H1 (cell line): ENCODE measurements around the gene CYP51A1. TPM values are rescaled to one million over a fixed set of nuclear protein-coding genes. Genes with fewer than 3 reads are reported as not detected.
A peak's percentile ranks its signal among the peaks of the same experiment; 100 is the strongest.

Source experiments
- CTCF ChIA-PET: fragments of 300-600 bp; sonication (Branson Sonifier 250); formaldehyde crosslinking; loops from one replicate; lab custom pipeline; 2021; ENCODE audit not compliant: partially characterized antibody; lab: Charles Lee
- POLR2A ChIA-PET: fragments of 300-600 bp; sonication (Branson Sonifier 250); formaldehyde crosslinking; loops from one replicate; lab custom pipeline; 2021; ENCODE audit warnings: inconsistent platforms; ENCODE audit not compliant: partially characterized antibody; lab: Charles Lee
- DNase-seq, 2 experiments: peaks; one replicate each; pipeline versions ENCODE4 v3.0.0 to v3.0.0-alpha.2; 2010 to 2022; ENCODE audit warnings: low spot score in 2 of 2, low read depth in 1 of 2, mixed read lengths in 1 of 2
- FAIRE-seq: peaks from 2 replicates; lab custom pipeline; 2011; peaks lifted over from hg19 to GRCh38; lab: Jason Lieb, UNC
- H2AFZ ChIP-seq: 2 replicates; pipeline ENCODE4 v1.8.1; 2012; ENCODE audit warnings: low read length, inconsistent platforms
- H2AK5ac ChIP-seq: 2 replicates; pipeline ENCODE4 v1.6.1; 2013; ENCODE audit warnings: low read depth, low read length
- H2BK120ac ChIP-seq: replicated peaks from 2 replicates; pipeline ENCODE3; 2013; ENCODE audit warnings: low read depth, low read length, inconsistent platforms
- H2BK12ac ChIP-seq: 2 replicates; pipeline ENCODE4 v1.6.1; 2013; ENCODE audit warnings: low read depth, low read length
- H2BK15ac ChIP-seq: 2 replicates; pipeline ENCODE4 v1.6.1; 2013; ENCODE audit warnings: low read length
- H2BK20ac ChIP-seq: 2 replicates; pipeline ENCODE4 v1.6.1; 2013; ENCODE audit warnings: low read length
- H2BK5ac ChIP-seq: 2 replicates; pipeline ENCODE4 v1.6.1; 2013; ENCODE audit warnings: low read depth, low read length
- H3K14ac ChIP-seq: 2 replicates; pipeline ENCODE4 v1.6.1; 2013; ENCODE audit warnings: inconsistent platforms; ENCODE audit not compliant: insufficient read length
- H3K18ac ChIP-seq: 2 replicates; pipeline ENCODE4 v1.6.1; 2013; ENCODE audit warnings: low read length; ENCODE audit errors: extremely low read depth
- H3K23ac ChIP-seq: 2 replicates; pipeline ENCODE4 v1.6.1; 2013; ENCODE audit warnings: inconsistent platforms; ENCODE audit not compliant: insufficient read length
- H3K23me2 ChIP-seq: 2 replicates; pipeline ENCODE4 v1.6.1; 2013; ENCODE audit warnings: low read depth, low read length
- H3K27ac ChIP-seq: 2 replicates; pipeline ENCODE4 v1.6.1; 2011; ENCODE audit warnings: low read depth, low read length, inconsistent platforms
- H3K27me3 ChIP-seq, 4 experiments: replicated peaks in 1 of 4; 1 replicate in 1 of 4; 2 replicates in 3 of 4; pipeline versions ENCODE4 v1.6.1 to v1.8.1; 2011 to 2013; ENCODE audit warnings: low read length in 3 of 4, mild to moderate bottlenecking in 3 of 4, inconsistent platforms in 2 of 4, mixed read lengths in 2 of 4, moderate library complexity in 1 of 4; ENCODE audit not compliant: control insufficient read depth in 3 of 4, insufficient read depth in 3 of 4; ENCODE audit errors: extremely low read depth in 1 of 4
- H3K36me3 ChIP-seq, 4 experiments: 2 replicates each; pipeline versions ENCODE4 v1.6.1 to v1.8.1; 2011 to 2013; ENCODE audit warnings: mild to moderate bottlenecking in 4 of 4, low read length in 3 of 4, moderate library complexity in 2 of 4, control low read depth in 1 of 4, inconsistent platforms in 1 of 4; ENCODE audit not compliant: insufficient read depth in 4 of 4, control insufficient read depth in 2 of 4
- H3K4ac ChIP-seq: replicated peaks from 2 replicates; pipeline ENCODE3; 2013; ENCODE audit warnings: low read length, low read depth, mixed read lengths, inconsistent platforms; ENCODE audit not compliant: insufficient read length
- H3K4me1 ChIP-seq, 4 experiments: replicated peaks in 1 of 4; 1 replicate in 1 of 4; 2 replicates in 3 of 4; pipeline versions ENCODE4 v1.6.1 to v1.8.1; 2011 to 2013; ENCODE audit warnings: low read length in 3 of 4, inconsistent platforms in 2 of 4, mixed read lengths in 1 of 4; ENCODE audit not compliant: insufficient read depth in 4 of 4, control insufficient read depth in 3 of 4
- H3K4me2 ChIP-seq, 2 experiments: 2 replicates each; pipeline versions ENCODE4 v1.6.1 to v1.8.1; 2011 to 2013; ENCODE audit warnings: low read depth in 2 of 2, low read length in 2 of 2, control low read depth in 1 of 2, inconsistent platforms in 1 of 2, mild to moderate bottlenecking in 1 of 2; ENCODE audit not compliant: insufficient read depth in 1 of 2
- H3K4me3 ChIP-seq, 4 experiments: fragments of 200-600, 300-600 bp in 1 of 4; sonication (generic), shearing (Covaris generic), sonication (Bioruptor Twin) in 1 of 4; 2 replicates each; pipeline versions ENCODE4 v1.5.1 to v1.8.1; 2011 to 2016; ENCODE audit warnings: low read length in 4 of 4, low read depth in 3 of 4, control low read depth in 2 of 4, inconsistent platforms in 2 of 4, mild to moderate bottlenecking in 2 of 4, mixed read lengths in 1 of 4, moderate library complexity in 1 of 4; ENCODE audit not compliant: insufficient read depth in 2 of 4; ENCODE audit errors: extremely low read depth in 1 of 4
- H3K56ac ChIP-seq: replicated peaks from 2 replicates; pipeline ENCODE3; 2013; ENCODE audit warnings: low read depth, mild to moderate bottlenecking, mixed read lengths, low read length, inconsistent platforms; ENCODE audit not compliant: insufficient read length
- H3K79me1 ChIP-seq: 2 replicates; pipeline ENCODE4 v1.6.1; 2013; ENCODE audit warnings: low read depth, low read length, control low read depth
- H3K79me2 ChIP-seq, 2 experiments: 2 replicates each; pipeline versions ENCODE4 v1.6.1 to v1.8.1; 2012 to 2013; ENCODE audit warnings: low read length in 2 of 2, mild to moderate bottlenecking in 2 of 2, inconsistent platforms in 1 of 2; ENCODE audit not compliant: insufficient read depth in 2 of 2, control insufficient read depth in 1 of 2
- H3K9ac ChIP-seq, 4 experiments: replicated peaks in 1 of 4; 1 replicate in 1 of 4; 2 replicates in 3 of 4; pipeline versions ENCODE4 v1.6.1 to v1.8.1; 2011 to 2013; ENCODE audit warnings: low read depth in 3 of 4, low read length in 3 of 4, control low read depth in 2 of 4, mild to moderate bottlenecking in 2 of 4, moderate library complexity in 2 of 4, inconsistent platforms in 1 of 4; ENCODE audit errors: extremely low read depth in 1 of 4
- H3K9me3 ChIP-seq, 2 experiments: 2 replicates each; pipeline versions ENCODE4 v1.6.1 to v1.8.1; 2012 to 2013; ENCODE audit warnings: mild to moderate bottlenecking in 2 of 2, moderate library complexity in 2 of 2, control low read depth in 1 of 2, inconsistent platforms in 1 of 2, low read depth in 1 of 2, low read length in 1 of 2, mixed read lengths in 1 of 2; ENCODE audit not compliant: insufficient read depth in 2 of 2
- H4K20me1 ChIP-seq, 2 experiments: replicated peaks in 1 of 2; 2 replicates each; pipeline versions ENCODE3 to v1.8.1; 2011 to 2013; ENCODE audit warnings: inconsistent platforms in 2 of 2, low read length in 2 of 2, mild to moderate bottlenecking in 1 of 2; ENCODE audit not compliant: insufficient read depth in 2 of 2, control insufficient read depth in 1 of 2
- H4K5ac ChIP-seq: 2 replicates; pipeline ENCODE4 v1.6.1; 2013; ENCODE audit warnings: low read length, low read depth, mixed read lengths, inconsistent platforms; ENCODE audit not compliant: insufficient read length
- H4K8ac ChIP-seq: 2 replicates; pipeline ENCODE4 v1.8.0; 2013; ENCODE audit warnings: mild to moderate bottlenecking, moderate library complexity, low read length, inconsistent platforms; ENCODE audit not compliant: insufficient read depth; ENCODE audit errors: extremely low read depth
- H4K91ac ChIP-seq: replicated peaks from 2 replicates; pipeline ENCODE3; 2013; ENCODE audit warnings: low read length, mixed read lengths, inconsistent platforms; ENCODE audit not compliant: insufficient read length
- ASH2L ChIP-seq: fragments of 200-600, 300-600 bp; sonication (generic); IDR thresholded peaks from one replicate; pipeline ENCODE4 v1.7.1; 2017; ENCODE audit warnings: low read length
- EZH2 ChIP-seq: fragments of 200-600 bp; sonication (generic); IDR thresholded peaks from 2 replicates; pipeline ENCODE4 v1.7.1; 2012; ENCODE audit warnings: low read depth, mild to moderate bottlenecking, moderate library complexity, low read length, inconsistent platforms; ENCODE audit not compliant: severe bottlenecking
- HDAC2 ChIP-seq, 2 experiments: fragments of 300-600 bp in 1 of 2; sonication (generic) in 1 of 2; IDR thresholded peaks; 2 replicates each; pipeline ENCODE4 v1.6.1; 2011 to 2012; ENCODE audit warnings: low read depth in 2 of 2, low read length in 2 of 2, mild to moderate bottlenecking in 2 of 2, moderate library complexity in 2 of 2, borderline replicate concordance in 1 of 2, inconsistent platforms in 1 of 2
- KDM4A ChIP-seq: IDR thresholded peaks from one replicate; pipeline ENCODE4 v1.7.1; 2012; ENCODE audit warnings: low read depth, mild to moderate bottlenecking, moderate library complexity, low read length, inconsistent platforms; ENCODE audit not compliant: severe bottlenecking
- MAX ChIP-seq: IDR thresholded peaks from 2 replicates; pipeline ENCODE4 v1.6.1; 2012; ENCODE audit warnings: inconsistent platforms
- POLR2AphosphoS5 ChIP-seq: IDR thresholded peaks from 2 replicates; pipeline ENCODE4 v1.6.1; 2011; ENCODE audit warnings: low read depth, low read length
- SIN3A ChIP-seq, 2 experiments: IDR thresholded peaks in 1 of 2; conservative IDR thresholded peaks in 1 of 2; 2 replicates each; pipeline ENCODE4 v1.6.1; 2011 to 2012; ENCODE audit warnings: low read length in 2 of 2, improper control_type of control experiment in 1 of 2, low read depth in 1 of 2, mild to moderate bottlenecking in 1 of 2
- TAF1 ChIP-seq: IDR thresholded peaks from 2 replicates; pipeline ENCODE4 v1.6.1; 2011; ENCODE audit warnings: mild to moderate bottlenecking, low read depth, low read length
- TBP ChIP-seq: IDR thresholded peaks from 2 replicates; pipeline ENCODE4 v1.6.1; 2011; ENCODE audit warnings: low read depth, low read length, improper control_type of control experiment
- WGBS, 2 experiments: shearing (Covaris generic) in 1 of 2; methylation state at CpG; one replicate each; pipeline versions ENCODE4 v1.1.6 to v1.1.7; 2013 to 2015; ENCODE audit warnings: low lambda C conversion rate in 2 of 2, mixed read lengths in 2 of 2, inconsistent platforms in 1 of 2, low coverage in 1 of 2, missing lambda C conversion rate in 1 of 2; ENCODE audit not compliant: insufficient replicate concordance in 2 of 2, insufficient coverage in 1 of 2, insufficient read length in 1 of 2; ENCODE audit errors: extremely low coverage in 1 of 2, missing lambda C conversion rate in 1 of 2; 5-methylcytosine and 5-hydroxymethylcytosine counted together
- polyA plus RNA-seq, 7 experiments: library from polyadenylated mRNA; depleted of rRNA in 3 of 7; stranded (reverse) in 5 of 7; unstranded in 2 of 7; fragments of >200 nt in 5 of 7; fragments of 200-250 nt in 2 of 7; gene quantifications; 1 replicate in 5 of 7; 2 replicates in 1 of 7; 4 replicates in 1 of 7; pipeline versions ENCODE4 v1.2.1 to v1.2.3, GENCODE V29; 2011 to 2013; ENCODE audit warnings: missing spikeins in 2 of 7, mixed read lengths in 2 of 7
- total RNA-seq: library from RNA; stranded (reverse); fragmentation: NEBNext Ultra II Directional; extraction: Animal tissue kit (Norgen Biotek cat#: 25700); gene quantifications from 2 replicates; pipeline ENCODE4 v1.2.1, GENCODE V29; 2021

CYP51A1 gene
- total and polyA plus RNA-seq, 2 of the 8 experiments (the other 6 are each of a cell fraction or from before 2014, with no cell fraction given): 9.8 to 111 TPM

- POLR2A ChIA-PET: interaction anchor here (0.5 to 1.4 kb wide), 6 partner anchors 9 to 268 kb away, joined by 3 to 8 read pairs (median 4); partner anchors contain the start of genes CYP51A1 and GATAD1
- TF ChIP-seq HDAC2 (IDR thresholded peaks at IDR 0.05; ENCODE audit: borderline replicate concordance in 1 of 2, low read depth in 2 of 2, low read length in 2 of 2): 0 out of 4 replicates have a peak, but pooled peaks of 1 of the 2 experiments have one; percentile 53
- no peak for TF ChIP-seq POLR2AphosphoS5
- TF ChIP-seq ASH2L: peak; percentile 71
- peak; percentile 45; the same call in 1 of the 2 replicates for TF ChIP-seq TBP
- peak; percentile 75 for TF ChIP-seq KDM4A
- 0 out of 4 replicates have a peak, but pooled peaks of 1 of the 2 experiments have one; percentile 17 for TF ChIP-seq SIN3A (conservative IDR thresholded peaks at IDR 0.05 in 1 of 2, IDR thresholded peaks at IDR 0.05 in 1 of 2; ENCODE audit: low read depth in 1 of 2, low read length in 2 of 2)
- TF ChIP-seq TAF1: peak; percentile 37; the same call in 1 of the 2 replicates
- TF ChIP-seq EZH2: peak; percentile 22
- peak; percentile 56 for TF ChIP-seq MAX
Observed at GRCh38 chr7:92178928-92179924, 44.9 kb upstream of the CYP51A1 start, which contains the start of gene LRRD1. LRRD1 (minus strand) TSS chr7:92179142; CDS start chr7:92165202, 13,940 bp downstream.

More at GRCh38 chr7:92178928-92179924, 44.9 kb upstream of the CYP51A1 start, which contains the start of gene LRRD1:
- no peaks in the 10 kb centered on the region for H3K23me2 ChIP-seq
- no peak within 1 kb of the TSS for H2BK20ac ChIP-seq
- peak within 1 kb of the TSS; percentile 69 to 75 for H3K4me2 ChIP-seq
- H4K8ac ChIP-seq: peak within 1 kb of the TSS; percentile 83; the same call in 1 of the 2 replicates
- no peak within 1 kb of the TSS for H3K27ac ChIP-seq
- no peak within 1 kb of the TSS for H3K56ac ChIP-seq
- no peaks in the 10 kb centered on the region for H3K9me3 ChIP-seq
- H3K79me1 ChIP-seq: no peaks in the 10 kb centered on the region
- H3K23ac ChIP-seq: no peak within 1 kb of the TSS
- H3K36me3 ChIP-seq: no peaks in the 10 kb centered on the region
- H2AFZ ChIP-seq: peak within 1 kb of the TSS; percentile 74
- H3K27me3 ChIP-seq: peaks cover 1 to 4% (median 3%) of the 10 kb centered on the region in 4 experiments; a peak in 4 of 7 replicates
- no peak within 1 kb of the TSS for H3K14ac ChIP-seq
- no peaks in the 10 kb centered on the region for H4K20me1 ChIP-seq
- no peak within 1 kb of the TSS for H2BK5ac ChIP-seq
- CTCF ChIA-PET: interaction anchor here (0.6 to 1.3 kb wide), 19 partner anchors 9 to 299 kb away, joined by 3 to 7 read pairs (median 3); partner anchors contain the start of genes ANKIB1, CYP51A1, ERVW-1 and KRIT1
- FAIRE-seq (peak; percentile 82), DNase-seq (peak; percentile 65 to 100)
- H4K5ac ChIP-seq: no peak within 1 kb of the TSS
- H3K4me3 ChIP-seq: peak within 1 kb of the TSS; percentile 36 to 64 (median 54); a peak in 7 of 8 replicates
- H3K18ac ChIP-seq: peak within 1 kb of the TSS; percentile 6; the same call in 1 of the 2 replicates
- no peak within 1 kb of the TSS for H2BK15ac ChIP-seq
- H2AK5ac ChIP-seq: no peak within 1 kb of the TSS
- no peaks in the 10 kb centered on the region for H3K79me2 ChIP-seq
- H3K4me1 ChIP-seq: no peaks in the 10 kb centered on the region; a peak in 1 of 7 replicates
- no peak within 1 kb of the TSS for H2BK120ac ChIP-seq
- H2BK12ac ChIP-seq: no peak within 1 kb of the TSS
- WGBS, 2 experiments: 24% methylated on average over 60 of the region's 60 CpGs; no CpG with 5 or more reads in 1 of the 2 experiments
- H3K4ac ChIP-seq: no peak within 1 kb of the TSS
- H4K91ac ChIP-seq: no peak within 1 kb of the TSS
- H3K9ac ChIP-seq: peak within 1 kb of the TSS in 1 of 4 experiments; percentile 21; a peak in 1 of 7 replicates
